Measurements from ENCODE around the gene RAB14.

DNA sequence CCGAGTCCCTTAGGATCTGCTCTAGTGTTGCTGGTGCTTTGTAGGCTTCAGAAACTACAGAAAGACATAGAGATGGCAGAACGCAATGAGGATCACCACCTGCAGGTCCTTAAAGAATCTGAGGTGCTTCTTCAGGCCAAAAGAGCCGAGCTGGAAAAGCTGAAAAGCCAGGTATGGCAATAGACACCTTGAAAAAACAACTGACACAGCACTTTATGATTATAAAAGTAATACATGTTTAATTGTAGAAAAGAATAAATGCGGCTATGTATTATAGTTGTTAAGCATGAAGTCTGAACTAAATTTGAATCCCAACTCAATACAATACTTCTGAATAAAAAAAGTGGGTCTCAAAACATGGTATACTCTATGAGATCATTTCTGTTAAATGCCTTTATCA, 43.7 kb downstream of the RAB14 start:
- TF ChIP-seq, protein P1, sequence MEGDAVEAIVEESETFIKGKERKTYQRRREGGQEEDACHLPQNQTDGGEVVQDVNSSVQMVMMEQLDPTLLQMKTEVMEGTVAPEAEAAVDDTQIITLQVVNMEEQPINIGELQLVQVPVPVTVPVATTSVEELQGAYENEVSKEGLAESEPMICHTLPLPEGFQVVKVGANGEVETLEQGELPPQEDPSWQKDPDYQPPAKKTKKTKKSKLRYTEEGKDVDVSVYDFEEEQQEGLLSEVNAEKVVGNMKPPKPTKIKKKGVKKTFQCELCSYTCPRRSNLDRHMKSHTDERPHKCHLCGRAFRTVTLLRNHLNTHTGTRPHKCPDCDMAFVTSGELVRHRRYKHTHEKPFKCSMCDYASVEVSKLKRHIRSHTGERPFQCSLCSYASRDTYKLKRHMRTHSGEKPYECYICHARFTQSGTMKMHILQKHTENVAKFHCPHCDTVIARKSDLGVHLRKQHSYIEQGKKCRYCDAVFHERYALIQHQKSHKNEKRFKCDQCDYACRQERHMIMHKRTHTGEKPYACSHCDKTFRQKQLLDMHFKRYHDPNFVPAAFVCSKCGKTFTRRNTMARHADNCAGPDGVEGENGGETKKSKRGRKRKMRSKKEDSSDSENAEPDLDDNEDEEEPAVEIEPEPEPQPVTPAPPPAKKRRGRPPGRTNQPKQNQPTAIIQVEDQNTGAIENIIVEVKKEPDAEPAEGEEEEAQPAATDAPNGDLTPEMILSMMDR (IDR thresholded peaks at IDR 0.05; ENCODE audit: insufficient read depth, low read length): no peak
- no peak for TF ChIP-seq POLR2AphosphoS5 (IDR thresholded peaks at IDR 0.05; ENCODE audit: low read depth)

Data from HL-60 (cell line).